GM18861 (cell line): ENCODE data around the gene TNNI2.

Experiments used
- ATAC-seq: cut with Tn5 transposase; IDR thresholded peaks from one replicate; pipeline ENCODE4 v1.9.1; 2021; ENCODE audit not compliant: unreplicated experiment

The TNNI2 gene

DNA sequence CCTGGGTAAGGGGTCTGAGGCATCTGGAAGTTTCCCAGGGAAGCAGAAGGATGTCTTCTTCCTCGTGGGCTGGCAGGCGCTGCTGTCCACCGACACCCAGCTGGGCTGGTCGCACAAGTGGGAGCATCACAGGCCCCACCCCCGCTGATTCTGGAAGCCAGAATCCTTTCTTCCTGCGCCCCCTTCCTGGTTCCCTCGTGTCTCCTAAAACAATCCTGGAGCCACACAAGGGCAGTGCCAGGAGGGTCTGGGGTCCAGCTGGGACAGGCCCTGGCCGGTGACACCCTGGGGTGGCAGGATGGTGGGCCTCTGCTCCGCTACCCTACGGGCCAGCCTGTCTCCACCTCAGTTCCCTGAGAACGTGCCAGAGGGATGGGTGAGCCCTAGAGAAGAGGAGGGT, 18.3 kb downstream of the TNNI2 start:
- ATAC-seq = no peak

- ATAC-seq = no peak
Measured at GRCh38 chr11:1858154-1858553, 19.4 kb downstream of the TNNI2 start.

GRCh38 chr11:1858576-1858975, 19.8 kb downstream of the TNNI2 start:
- no peak for ATAC-seq

DNA sequence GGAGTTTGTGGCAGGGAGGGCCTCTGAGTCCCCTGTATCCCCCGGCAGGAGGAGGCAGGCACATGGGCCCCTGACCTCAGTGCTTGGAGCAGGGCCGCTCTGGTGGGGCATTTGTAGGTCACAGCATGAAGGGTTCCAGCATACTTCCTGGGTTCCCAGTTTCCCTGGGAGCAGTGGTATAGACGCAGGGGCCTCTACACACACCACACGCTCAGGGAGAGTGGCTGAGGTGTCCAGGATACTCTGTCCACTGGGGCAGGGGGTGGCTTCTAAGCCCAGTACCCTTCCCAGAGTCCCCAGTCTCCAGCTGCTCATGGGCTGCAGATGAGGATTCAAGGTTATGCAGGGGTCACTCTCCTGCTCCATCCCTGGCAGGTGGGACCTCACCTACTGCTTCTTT, 20.2 kb downstream of the TNNI2 start:
- no peak for ATAC-seq

- ATAC-seq = no peak
Measured at GRCh38 chr11:1860108-1860507, 21.3 kb downstream of the TNNI2 start.

GRCh38 chr11:1861435-1862411, 22.9 kb downstream of the TNNI2 start:
- ATAC-seq = no peak

GRCh38 chr11:1862588-1863351, 24.0 kb downstream of the TNNI2 start:
- ATAC-seq = no peak

GRCh38 chr11:1863352-1864216, 24.8 kb downstream of the TNNI2 start:
- ATAC-seq = no peak

DNA sequence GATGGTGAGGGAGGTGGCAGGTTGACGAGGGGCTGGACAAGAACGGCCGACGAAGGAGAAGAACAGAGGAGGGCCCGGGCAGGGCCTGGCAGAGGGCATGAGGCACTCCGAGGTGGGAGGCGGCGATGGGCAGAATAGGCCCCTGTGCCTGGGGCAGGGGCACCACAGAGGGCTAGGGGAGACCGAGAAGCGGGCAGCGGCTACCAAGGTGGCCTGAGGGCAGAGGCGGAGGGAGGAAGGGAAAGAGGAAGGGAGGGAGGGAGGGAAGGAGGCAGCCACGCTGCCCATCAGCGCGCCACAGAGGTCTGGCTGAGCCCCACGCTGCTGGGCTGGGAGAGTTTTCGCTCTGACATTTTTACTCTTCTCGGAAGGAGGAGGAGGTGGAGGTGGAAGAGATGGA, 25.4 kb downstream of the TNNI2 start:
- no peak for ATAC-seq

- no peak for ATAC-seq
Measured at GRCh38 chr11:1864831-1865665, 26.3 kb downstream of the TNNI2 start.

GRCh38 chr11:1866226-1866625, 27.4 kb downstream of the TNNI2 start:
- no peak for ATAC-seq

DNA sequence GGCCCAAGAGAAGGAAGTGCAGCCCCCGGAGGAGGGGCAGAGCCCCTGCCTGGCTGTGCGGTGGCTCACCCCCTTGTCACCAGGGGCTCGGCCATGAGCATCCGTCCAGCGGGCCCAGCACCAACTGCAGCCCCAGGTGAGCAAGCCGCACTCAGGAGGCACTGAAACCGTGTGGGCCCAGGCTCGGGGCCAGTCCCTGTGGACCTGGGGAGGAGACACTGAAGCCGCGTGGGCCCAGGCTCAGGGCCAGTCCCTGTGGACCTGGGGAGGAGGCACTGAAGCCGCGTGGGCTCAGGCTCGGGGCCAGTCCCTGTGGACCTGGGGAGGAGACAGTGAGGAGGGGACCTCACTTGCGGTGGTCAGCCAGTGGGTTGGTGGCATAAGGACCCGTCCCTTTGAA, 28.0 kb downstream of the TNNI2 start:
- ATAC-seq = no peak

- ATAC-seq = no peak
Measured at GRCh38 chr11:1867381-1867780, 28.6 kb downstream of the TNNI2 start.

- no peak for ATAC-seq
Measured at GRCh38 chr11:1868056-1868635, 29.4 kb downstream of the TNNI2 start.

- no peak for ATAC-seq
Measured at GRCh38 chr11:1868636-1869291, 30.0 kb downstream of the TNNI2 start.

GRCh38 chr11:1869427-1870325, 30.9 kb downstream of the TNNI2 start:
- ATAC-seq = no peak

DNA sequence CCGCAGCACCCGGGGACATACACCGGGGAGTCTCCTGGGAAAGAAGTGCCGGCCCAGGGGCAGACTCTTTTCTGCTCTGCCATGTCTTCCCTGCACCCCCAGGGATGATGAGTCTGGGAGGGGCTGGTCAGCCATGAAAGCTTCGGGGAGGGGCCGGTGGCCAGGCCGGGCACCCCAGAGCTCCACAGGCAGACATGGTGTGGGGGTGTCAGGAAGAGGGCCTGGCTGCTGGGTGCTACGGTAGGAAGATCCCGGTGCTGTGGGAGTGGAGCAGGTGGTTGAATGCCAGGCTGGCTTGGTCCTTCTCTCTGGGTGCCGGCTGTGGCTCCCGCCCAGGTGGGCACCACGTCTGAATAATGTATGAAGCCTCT, 31.5 kb downstream of the TNNI2 start:
- ATAC-seq = no peak

GRCh38 chr11:1870721-1871466, 32.1 kb downstream of the TNNI2 start:
- no peak for ATAC-seq
